ENCODE results near the gene SLC39A3.

SLC39A3 gene

DNA sequence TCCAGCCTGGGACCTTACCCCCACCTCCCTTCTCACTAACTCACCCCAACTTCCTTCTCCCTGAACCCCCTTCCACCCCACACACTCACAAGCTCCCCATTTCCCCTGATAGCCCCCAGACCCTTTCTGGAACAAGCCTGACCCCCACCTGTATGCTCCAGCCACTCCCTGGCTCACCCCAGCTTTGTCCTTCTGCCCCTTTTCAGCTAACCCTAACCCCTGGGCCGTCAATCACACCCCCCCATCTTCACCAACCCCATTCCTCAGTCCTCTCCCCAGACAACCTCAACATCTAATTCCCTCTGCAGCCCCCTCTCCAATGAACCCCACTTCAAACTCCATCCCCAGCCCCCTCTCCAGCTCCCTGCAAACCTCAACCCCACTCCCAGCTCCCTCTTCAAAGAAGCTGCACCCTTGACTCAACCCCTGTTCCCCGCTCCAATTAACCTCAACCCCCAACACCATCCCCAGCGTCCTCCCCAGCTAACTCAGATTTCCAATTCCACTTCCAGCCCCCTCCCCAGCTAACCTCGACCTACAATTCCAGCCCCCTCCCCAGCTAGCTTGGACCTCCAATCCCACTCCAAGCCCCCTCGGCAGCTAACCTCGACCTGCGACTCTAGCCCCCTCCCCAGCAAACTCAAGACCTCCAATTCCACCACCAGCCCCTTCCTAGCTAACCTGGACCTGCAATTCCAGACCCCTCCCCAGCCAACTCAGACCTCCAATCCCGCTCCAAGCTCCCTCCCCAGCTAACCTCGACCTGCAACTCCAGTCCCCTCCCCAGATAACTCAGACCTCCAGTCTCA lies 38.3 kb downstream of the SLC39A3 start:
- DNase-seq = no peak

DNA sequence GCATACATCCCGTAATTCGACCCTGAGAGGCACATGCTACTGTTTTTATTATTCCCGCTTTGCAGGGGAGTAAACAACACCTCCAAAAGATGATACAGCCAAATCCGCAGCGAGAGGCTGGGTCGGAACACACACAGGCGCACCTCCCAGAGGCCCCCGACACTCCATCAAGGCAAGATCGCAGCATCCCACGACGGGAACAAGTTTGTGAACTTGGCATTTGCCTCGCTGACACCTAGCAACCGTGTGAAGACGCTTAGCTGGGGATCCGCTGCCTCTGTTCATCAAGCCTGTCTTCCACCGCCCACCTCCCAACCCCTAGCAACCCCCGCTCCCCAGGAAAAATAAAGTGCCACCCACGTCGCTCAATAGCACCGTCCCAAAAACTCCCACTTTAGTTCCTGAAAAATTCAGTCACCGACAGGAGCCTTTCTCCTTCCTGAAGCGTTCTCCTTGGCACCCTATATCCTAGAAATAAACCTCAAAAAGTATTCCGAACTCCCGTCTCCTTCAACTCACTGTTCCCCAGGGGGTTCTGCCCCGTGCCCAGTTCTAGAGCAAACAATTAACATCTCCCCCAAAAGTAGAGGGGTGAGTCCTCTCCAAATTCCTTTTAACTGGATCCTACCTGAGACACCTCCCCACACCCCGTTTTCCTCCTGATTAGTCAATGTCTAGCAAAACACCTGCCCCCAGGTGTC lies 39.0 kb downstream of the SLC39A3 start:
- DNase-seq = no peak

DNA sequence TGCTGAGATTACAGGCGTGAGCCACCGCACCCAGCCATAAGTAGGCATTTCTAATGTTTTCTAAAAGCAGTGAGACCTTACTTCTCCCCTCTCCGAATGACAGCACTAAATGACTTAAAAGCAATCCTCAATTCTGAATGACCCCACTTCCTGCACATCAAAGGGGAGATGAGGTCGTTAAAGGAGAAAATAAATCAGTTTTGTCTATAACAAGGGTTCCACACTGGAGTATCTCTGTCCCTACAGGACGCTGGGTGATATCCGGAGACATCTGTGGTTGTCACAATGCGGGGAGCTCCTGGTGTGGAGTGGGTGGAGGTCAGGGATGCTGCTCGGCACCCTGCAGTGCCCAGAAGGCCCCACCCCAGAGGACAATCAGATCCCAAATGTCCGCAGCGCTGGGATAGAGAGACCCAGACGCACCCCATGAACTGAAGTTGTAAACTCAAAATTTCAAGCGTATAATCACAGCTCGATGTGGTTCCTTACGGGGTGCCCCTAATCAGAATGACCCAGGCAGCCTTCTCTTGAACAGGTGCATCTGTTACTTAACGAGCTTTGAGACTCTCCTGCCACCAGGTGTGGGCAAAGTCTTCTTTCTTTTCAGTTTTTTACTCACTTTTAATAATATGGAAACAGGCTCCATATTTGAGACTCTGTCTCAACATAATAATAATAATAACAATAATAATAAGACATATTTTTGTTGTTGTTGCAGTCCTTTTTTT lies 40.2 kb downstream of the SLC39A3 start:
- no peak for DNase-seq

DNA sequence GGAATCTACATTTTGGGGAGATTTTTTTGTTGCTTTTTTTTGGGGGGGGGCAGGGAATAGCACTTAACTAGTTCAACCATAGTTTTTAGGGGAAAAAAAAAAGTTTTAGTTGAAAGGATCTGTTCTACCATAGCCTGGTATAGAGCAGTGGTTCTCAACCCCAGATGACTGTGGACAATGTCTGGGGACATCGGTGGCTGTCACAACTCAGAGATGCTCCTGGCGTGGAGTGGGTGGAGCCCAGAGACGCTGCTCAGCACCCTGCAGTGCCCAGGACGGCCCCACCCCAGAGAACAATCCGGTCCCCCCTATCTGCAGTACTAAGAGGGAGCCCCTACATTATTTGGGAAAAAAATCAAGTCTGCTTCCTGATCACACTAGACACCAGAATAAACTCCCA lies 45.6 kb downstream of the SLC39A3 start:
- DNase-seq = no peak

DNA sequence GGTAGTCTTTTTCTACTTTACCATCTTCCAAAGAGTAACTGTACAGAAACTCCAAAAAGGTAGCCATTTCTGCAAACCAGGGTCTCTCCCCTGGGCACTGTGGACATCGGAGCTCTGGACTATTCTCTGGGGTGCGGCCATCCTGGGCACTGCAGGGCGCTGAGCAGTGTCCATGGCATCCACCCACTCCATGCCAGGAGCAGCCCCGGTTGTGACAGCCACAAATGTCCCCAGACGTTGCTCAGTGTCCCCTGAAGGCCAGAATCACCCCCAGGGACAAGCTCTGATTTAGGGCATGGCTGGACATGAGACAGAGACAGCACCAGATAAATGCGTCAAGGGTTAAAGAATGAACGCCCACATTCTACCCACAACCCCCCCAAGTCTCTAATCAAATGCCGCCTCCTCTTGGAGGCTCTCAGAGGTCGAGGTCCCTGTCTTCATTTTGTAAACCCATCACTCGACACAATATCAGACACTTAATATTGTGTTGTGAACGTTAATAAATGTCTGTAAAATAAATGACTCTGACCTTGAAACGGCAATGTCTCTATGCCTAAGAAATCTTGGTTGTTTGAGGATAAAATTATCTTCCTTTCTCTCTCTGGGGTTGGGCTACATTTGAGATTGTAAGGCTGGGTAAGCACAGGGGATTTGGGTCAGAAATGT lies 46.2 kb downstream of the SLC39A3 start:
- no peak for DNase-seq

DNA sequence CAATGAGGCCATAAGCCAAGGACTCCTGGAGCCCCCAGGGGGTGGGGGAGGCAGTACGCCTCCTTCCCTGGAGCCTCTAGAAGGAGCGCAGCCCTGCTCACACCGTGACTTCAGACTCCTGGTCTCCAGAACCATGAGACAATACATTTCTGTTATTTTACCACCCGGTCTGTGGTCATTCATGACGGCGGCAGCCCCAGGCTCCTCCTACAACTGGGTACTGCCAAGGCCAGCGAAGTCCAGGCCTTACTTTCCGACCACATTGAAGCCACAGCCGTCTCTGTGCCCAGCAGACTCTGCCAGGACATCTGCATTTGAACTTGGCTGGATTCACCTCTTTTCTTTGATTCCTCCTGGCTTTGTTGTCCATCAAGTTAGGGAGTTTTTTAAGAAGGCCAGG lies 47.9 kb downstream of the SLC39A3 start:
- no peak for DNase-seq

DNA sequence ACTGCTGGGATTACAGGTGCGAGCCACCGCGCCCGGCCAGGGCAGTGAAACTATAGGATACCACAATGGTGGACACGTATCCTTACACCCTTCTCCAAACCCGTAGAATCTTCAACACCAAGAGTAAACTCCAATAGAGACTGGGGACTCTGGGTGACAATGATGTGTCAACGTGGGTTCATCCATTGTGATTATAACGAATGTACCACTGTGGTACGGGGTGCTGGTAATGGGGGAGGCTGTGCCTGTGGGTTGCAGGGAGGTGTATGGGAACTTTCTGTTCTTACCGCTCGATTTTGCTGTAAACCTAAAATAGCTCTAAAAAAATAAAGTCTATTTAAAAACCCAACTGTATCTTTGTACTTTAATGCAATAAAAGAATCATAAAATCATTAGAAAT lies 49.0 kb downstream of the SLC39A3 start:
- DNase-seq = no peak

DNA sequence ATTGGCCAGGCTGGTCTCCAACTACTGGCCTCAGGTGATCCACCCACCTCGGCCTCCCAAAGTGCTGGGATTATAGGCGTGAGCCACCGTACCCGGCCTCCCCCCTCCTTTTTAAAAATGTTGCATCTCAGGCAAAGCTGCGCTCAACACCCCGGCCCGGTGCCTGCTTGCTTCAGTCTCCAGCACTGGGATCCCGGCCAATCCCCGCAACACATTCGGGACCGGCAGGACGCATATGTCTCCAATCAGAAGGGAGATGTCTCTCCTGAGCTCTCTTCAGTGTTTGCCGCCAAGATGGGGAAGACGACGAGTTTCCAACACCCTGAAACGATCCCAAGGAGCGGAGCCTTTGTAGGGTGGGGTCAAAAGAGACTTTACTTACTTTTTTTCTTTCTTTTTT lies 53.5 kb downstream of the SLC39A3 start:
- no peak for DNase-seq

DNA sequence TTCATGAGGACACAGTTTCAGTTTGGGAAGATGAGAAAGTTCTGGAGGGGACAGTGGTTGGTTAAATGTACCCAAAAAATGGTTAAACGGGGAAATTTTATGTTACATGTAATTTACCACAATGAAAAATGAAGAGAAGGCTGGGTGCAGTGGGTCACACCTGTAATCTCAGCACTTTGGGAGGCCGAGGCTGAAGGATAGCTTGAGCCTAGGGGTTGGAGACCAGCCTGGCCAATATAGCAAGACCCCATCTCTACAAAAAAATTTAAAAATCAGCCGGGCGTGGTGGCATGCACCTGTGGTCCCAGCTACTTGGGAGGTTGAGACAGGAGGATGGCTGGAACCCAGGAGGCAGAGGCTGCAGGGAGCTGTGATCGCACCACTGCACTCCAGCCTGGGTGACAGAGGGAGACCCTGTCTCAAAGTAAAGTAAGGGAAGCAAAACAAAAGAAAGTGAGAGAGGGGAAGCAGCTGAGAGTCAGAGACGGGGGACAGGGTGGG lies 54.6 kb downstream of the SLC39A3 start:
- no peak for DNase-seq

DNA sequence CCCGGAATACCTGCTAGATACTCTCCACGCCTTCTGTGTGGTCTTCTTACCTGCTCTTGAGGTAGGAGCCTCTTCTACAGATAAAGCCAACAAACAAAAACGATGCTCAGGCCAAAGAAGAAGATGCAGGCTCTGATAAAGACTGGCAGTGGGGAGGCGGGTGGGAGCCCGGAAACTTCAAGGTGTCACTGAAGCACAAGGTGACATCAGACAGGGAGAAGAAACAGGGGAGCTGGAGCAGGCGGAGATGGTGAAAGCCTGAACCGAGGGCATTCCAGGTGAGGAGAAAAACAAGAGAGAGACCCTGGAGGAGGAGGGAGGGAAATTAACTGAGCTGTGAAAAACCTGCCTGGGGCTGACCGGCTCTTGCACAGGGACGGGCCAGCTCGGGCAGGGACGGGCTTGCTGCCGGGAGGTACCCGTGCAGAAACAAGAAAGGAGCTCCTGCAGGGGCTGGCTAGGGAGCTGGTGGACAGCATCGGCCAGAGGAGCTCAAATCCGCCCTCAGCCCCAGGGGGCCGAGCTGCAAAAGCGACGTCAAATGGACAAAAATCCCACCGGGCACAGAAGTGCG lies 56.3 kb downstream of the SLC39A3 start:
- DNase-seq = no peak

Data from CD4-positive, alpha-beta T cell treated with Interferon gamma for 1 hour (primary cell).